Caco-2 (cell line): ENCODE data around the gene FOXJ1. TPM values are rescaled to one million over a fixed set of nuclear protein-coding genes. Genes with fewer than 3 reads are reported as not detected.
"Not testable (repeated sequence)": the region's sequence is repeated elsewhere in the genome, so short reads cannot be mapped to it uniquely, and the experiment has no call there.

ENCODE experiments used
- BruUV-seq: library from RNA; stranded (reverse); fragments of 400-500 nt; replicated peaks from 2 replicates; lab custom pipeline; 2021; lab: Mats Ljungman, UMichigan
- CTCF ChIA-PET: fragments of 300-600 bp; sonication (Branson Sonifier 250); formaldehyde crosslinking; loops from one replicate; lab custom pipeline; 2022; ENCODE audit warnings: antibody characterized with exemption; lab: Charles Lee
- POLR2A ChIA-PET: fragments of 300-600 bp; sonication (Branson Sonifier 250); formaldehyde crosslinking; loops from one replicate; lab custom pipeline; 2022; ENCODE audit warnings: antibody characterized with exemption; lab: Charles Lee
- DNase-seq, 2 experiments: peaks; one replicate each; pipeline versions ENCODE4 v3.0.0 to v3.0.0-alpha.2; 2020 to 2022
- H3K27me3 ChIP-seq: replicated peaks from 2 replicates; pipeline ENCODE4 v1.6.0; 2011; ENCODE audit warnings: low read length; ENCODE audit not compliant: control insufficient read depth, insufficient read depth
- H3K36me3 ChIP-seq: 2 replicates; pipeline ENCODE4 v1.5.1; 2011; ENCODE audit warnings: low read length; ENCODE audit not compliant: control insufficient read depth, insufficient read depth
- H3K4me1 ChIP-seq: fragments of 250-450 bp; sonication (Bioruptor Pico); 2 replicates; pipeline ENCODE4 v1.5.1; 2020; ENCODE audit warnings: mild to moderate bottlenecking
- H3K4me3 ChIP-seq: 2 replicates; pipeline ENCODE4 v1.5.1; 2011; ENCODE audit warnings: low read depth, mild to moderate bottlenecking, control low read depth, low read length
- H3K9me3 ChIP-seq: fragments of 250-450 bp; sonication (Bioruptor Pico); 2 replicates; pipeline ENCODE4 v1.5.1; 2020; ENCODE audit warnings: mild to moderate bottlenecking, moderate library complexity
- H3K27ac Mint-ChIP-seq: one replicate; pipeline ENCODE4 v1.8.0; 2022; ENCODE audit warnings: mixed read lengths; ENCODE audit not compliant: unreplicated experiment
- H3K27me3 Mint-ChIP-seq: one replicate; pipeline ENCODE4 v1.8.0; 2022; ENCODE audit warnings: mixed read lengths; ENCODE audit not compliant: insufficient read depth, unreplicated experiment
- H3K36me3 Mint-ChIP-seq: one replicate; pipeline ENCODE4 v1.8.0; 2022; ENCODE audit warnings: mild to moderate bottlenecking, mixed read lengths; ENCODE audit not compliant: insufficient read depth, unreplicated experiment
- H3K4me1 Mint-ChIP-seq: one replicate; pipeline ENCODE4 v1.8.0; 2022; ENCODE audit warnings: low read depth, mixed read lengths; ENCODE audit not compliant: unreplicated experiment
- H3K4me3 Mint-ChIP-seq: one replicate; pipeline ENCODE4 v1.8.0; 2022; ENCODE audit warnings: mild to moderate bottlenecking, moderate library complexity, mixed read lengths; ENCODE audit not compliant: unreplicated experiment
- H3K9me3 Mint-ChIP-seq: one replicate; pipeline ENCODE4 v1.8.0; 2022; ENCODE audit warnings: mixed read lengths; ENCODE audit not compliant: unreplicated experiment
- intact Hi-C: fragments of 100-400 bp; cut with micrococcal nuclease; formaldehyde crosslinking; loops from one replicate; pipeline ENCODE4 v1.10.0; 2022; ENCODE audit not compliant: unreplicated experiment
- total RNA-seq: library from RNA; stranded (reverse); gene quantifications from 2 replicates; pipeline ENCODE4 v1.2.3, GENCODE V29; 2022
- TF ChIP-seq, protein P1 (sequence below), 2 experiments: fragments of 200-600 bp in 1 of 2; IDR thresholded peaks; 1 replicate in 1 of 2; 2 replicates in 1 of 2; pipeline versions ENCODE4 v1.5.1 to v1.8.0; 2011 to 2022; ENCODE audit warnings: antibody characterized with exemption in 1 of 2, control low read depth in 1 of 2, inconsistent platforms in 1 of 2, low read depth in 1 of 2, low read length in 1 of 2, mild to moderate bottlenecking in 1 of 2, moderate library complexity in 1 of 2; ENCODE audit not compliant: insufficient read depth in 1 of 2, severe bottlenecking in 1 of 2, unreplicated experiment in 1 of 2

The FOXJ1 gene
- total RNA-seq, 1 experiment from 2014 or later: 10.7 TPM

DNA sequence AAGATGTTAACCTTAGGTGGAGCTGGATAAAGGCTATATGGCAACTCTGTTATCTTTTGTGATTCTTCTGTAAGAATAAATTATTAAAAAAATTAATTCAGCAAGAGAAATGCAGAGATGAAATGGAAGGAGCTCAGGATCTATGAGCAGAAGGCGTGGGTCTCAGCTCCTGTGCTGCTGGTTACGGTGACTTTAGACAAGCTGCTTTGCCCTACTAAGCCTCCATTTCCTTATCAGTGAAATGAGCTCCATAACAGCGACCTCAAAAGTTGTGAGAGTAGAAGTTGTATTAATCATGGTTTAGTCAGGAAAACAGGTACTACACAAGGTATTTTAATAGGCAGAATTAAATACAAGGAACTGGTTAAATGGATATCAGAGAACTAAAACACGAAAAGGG is 48.2 kb upstream of the FOXJ1 start:
- no peak overlapping the region for H3K4me3 ChIP-seq
- ChIA-PET POLR2A (no interaction called here), CTCF (interaction anchor here (1.0 to 1.5 kb wide), 2 partner anchors 9 to 91 kb away, joined by 3 to 6 read pairs; no protein-coding TSS in a partner anchor)
- H3K36me3 Mint-ChIP-seq: no peaks in the 10 kb centered on the region
- H3K4me3 Mint-ChIP-seq: no peak overlapping the region
- peaks cover 7% of the 10 kb centered on the region for H3K4me1 ChIP-seq
- H3K4me1 Mint-ChIP-seq: peaks cover 6% of the 10 kb centered on the region
- no peaks in the 10 kb centered on the region for H3K27me3 ChIP-seq
- no peak for DNase-seq
- H3K9me3 Mint-ChIP-seq: no peaks in the 10 kb centered on the region
- no peaks in the 10 kb centered on the region for H3K27me3 Mint-ChIP-seq
- no peaks in the 10 kb centered on the region for H3K9me3 ChIP-seq
- intact Hi-C loops: no loop called here
- no peaks in the 10 kb centered on the region for H3K36me3 ChIP-seq
- TF ChIP-seq, protein P1, sequence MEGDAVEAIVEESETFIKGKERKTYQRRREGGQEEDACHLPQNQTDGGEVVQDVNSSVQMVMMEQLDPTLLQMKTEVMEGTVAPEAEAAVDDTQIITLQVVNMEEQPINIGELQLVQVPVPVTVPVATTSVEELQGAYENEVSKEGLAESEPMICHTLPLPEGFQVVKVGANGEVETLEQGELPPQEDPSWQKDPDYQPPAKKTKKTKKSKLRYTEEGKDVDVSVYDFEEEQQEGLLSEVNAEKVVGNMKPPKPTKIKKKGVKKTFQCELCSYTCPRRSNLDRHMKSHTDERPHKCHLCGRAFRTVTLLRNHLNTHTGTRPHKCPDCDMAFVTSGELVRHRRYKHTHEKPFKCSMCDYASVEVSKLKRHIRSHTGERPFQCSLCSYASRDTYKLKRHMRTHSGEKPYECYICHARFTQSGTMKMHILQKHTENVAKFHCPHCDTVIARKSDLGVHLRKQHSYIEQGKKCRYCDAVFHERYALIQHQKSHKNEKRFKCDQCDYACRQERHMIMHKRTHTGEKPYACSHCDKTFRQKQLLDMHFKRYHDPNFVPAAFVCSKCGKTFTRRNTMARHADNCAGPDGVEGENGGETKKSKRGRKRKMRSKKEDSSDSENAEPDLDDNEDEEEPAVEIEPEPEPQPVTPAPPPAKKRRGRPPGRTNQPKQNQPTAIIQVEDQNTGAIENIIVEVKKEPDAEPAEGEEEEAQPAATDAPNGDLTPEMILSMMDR (IDR thresholded peaks at IDR 0.05; ENCODE audit: insufficient read depth in 1 of 2, low read depth in 1 of 2, low read length in 1 of 2, severe bottlenecking in 1 of 2, unreplicated experiment in 1 of 2): no peak
- H3K27ac Mint-ChIP-seq: no peak overlapping the region
- no TSS peak for BruUV-seq

DNA sequence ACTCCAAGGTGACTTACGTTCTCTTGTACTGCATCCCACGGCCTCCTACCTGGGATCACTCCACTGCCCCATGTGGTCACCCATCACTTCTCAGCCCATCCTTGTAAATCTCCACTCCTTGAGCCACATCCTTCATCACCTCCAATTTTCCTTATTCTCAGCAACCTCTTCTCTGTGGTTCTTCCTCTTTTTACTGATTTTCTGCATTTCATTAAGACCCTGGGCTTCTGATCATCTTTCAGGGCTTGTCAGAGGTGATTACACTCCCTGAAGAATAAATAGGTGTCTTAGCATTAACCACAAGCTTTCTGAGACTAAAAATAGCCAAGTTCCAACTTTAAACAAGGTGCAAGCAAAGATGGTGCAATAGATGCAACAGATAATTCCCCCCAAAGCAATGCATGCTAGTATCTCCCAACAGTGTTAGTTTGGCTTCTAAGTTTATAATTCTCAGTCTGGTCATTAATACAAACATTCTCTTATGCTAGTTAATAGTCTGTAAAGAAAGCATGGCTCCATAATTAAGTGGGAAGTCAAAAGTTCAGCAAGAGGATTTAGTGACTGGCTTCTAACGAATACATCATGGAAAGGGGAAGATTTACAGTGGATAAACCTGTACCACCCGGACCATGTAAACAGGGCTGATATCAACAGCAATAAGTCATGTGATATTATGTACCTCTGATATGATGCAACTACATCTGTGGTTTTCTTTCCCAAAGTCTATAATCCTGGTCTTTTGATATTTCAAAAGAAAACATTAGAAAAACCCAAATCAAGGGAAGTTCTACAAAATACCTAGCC is 47.4 kb upstream of the FOXJ1 start:
- BruUV-seq: no TSS peak
- no peaks in the 10 kb centered on the region for H3K27me3 Mint-ChIP-seq
- POLR2A ChIA-PET: no interaction called here
- DNase-seq: no peak
- intact Hi-C loops: no loop called here
- no peaks in the 10 kb centered on the region for H3K27me3 ChIP-seq
- H3K36me3 Mint-ChIP-seq: no peaks in the 10 kb centered on the region
- no peaks in the 10 kb centered on the region for H3K36me3 ChIP-seq
- H3K4me3 ChIP-seq: no peak overlapping the region
- no peaks in the 10 kb centered on the region for H3K9me3 Mint-ChIP-seq
- no peaks in the 10 kb centered on the region for H3K9me3 ChIP-seq
- H3K27ac Mint-ChIP-seq: no peak overlapping the region
- peaks cover 6% of the 10 kb centered on the region for H3K4me1 Mint-ChIP-seq
- CTCF ChIA-PET: interaction anchor here (0.6 to 1.5 kb wide), 2 partner anchors 80 to 92 kb away, joined by 3 to 6 read pairs; no protein-coding TSS in a partner anchor
- TF ChIP-seq, protein P1 (IDR thresholded peaks at IDR 0.05; ENCODE audit: insufficient read depth in 1 of 2, low read depth in 1 of 2, low read length in 1 of 2, severe bottlenecking in 1 of 2, unreplicated experiment in 1 of 2): no peak
- peaks cover 7% of the 10 kb centered on the region for H3K4me1 ChIP-seq
- no peak overlapping the region for H3K4me3 Mint-ChIP-seq

DNA sequence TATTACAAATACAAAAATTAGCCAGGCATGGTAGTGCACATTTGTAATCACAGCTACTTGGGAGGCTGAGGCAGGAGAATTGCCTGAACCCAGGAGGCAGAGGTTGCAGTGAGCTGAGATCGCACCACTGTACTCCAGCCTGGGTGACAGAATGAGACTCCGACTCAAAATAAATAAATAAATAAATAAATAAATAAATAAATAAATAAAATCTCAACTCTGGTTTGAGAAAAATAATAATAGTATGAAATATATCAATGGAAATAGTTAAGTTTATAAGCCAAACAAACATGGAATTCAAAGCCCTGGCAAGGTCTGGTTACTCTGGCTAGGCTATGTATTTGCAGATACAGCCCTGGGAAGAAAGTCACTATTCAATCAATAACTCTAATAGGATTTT is 45.7 kb upstream of the FOXJ1 start:
- H3K36me3 ChIP-seq, H3K27ac Mint-ChIP-seq, DNase-seq, intact Hi-C loops, H3K9me3 Mint-ChIP-seq, H3K4me3 Mint-ChIP-seq, H3K4me3 ChIP-seq, H3K27me3 ChIP-seq, H3K27me3 Mint-ChIP-seq, H3K9me3 ChIP-seq, BruUV-seq, H3K4me1 ChIP-seq, POLR2A ChIA-PET, H3K4me1 Mint-ChIP-seq, CTCF ChIA-PET, H3K36me3 Mint-ChIP-seq: not testable (repeated sequence)
